Activated CD8-positive, alpha-beta T cell treated with anti-CD3 and anti-CD28 coated beads, Interleukin-2, amount 10 ng/mL, durations not matched to agents 7 days and 5 days (primary cell): ENCODE data around the gene BARHL2. TPM values are rescaled to one million over a fixed set of nuclear protein-coding genes. Genes with fewer than 3 reads are reported as not detected.

ENCODE experiments used
- ATAC-seq: fragments of 150-1000 bp; cut with Tn5 transposase; one replicate; pipeline ENCODE4 v1.10.0; 2021; ENCODE audit warnings: moderate library complexity
- CTCF ChIA-PET: fragments of 350-600 bp; sonication (Branson Sonifier 250); formaldehyde crosslinking; loops from one replicate; lab custom pipeline; 2021; ENCODE audit warnings: antibody characterized with exemption; lab: Charles Lee
- POLR2A ChIA-PET: fragments of 350-600 bp; sonication (Branson Sonifier 250); formaldehyde crosslinking; loops from one replicate; lab custom pipeline; 2021; ENCODE audit warnings: antibody characterized with exemption; lab: Charles Lee
- DNase-seq: peaks from one replicate; pipeline ENCODE4 v3.0.0-alpha.2; 2020
- H3K27ac Mint-ChIP-seq: one replicate; pipeline ENCODE4 v1.8.0; 2021; ENCODE audit warnings: mild to moderate bottlenecking, mixed read lengths
- H3K27me3 Mint-ChIP-seq: one replicate; pipeline ENCODE4 v1.8.0; 2021; ENCODE audit warnings: low read depth, mixed read lengths
- H3K36me3 Mint-ChIP-seq: one replicate; pipeline ENCODE4 v1.8.0; 2021; ENCODE audit warnings: low read depth, mixed read lengths
- H3K4me1 Mint-ChIP-seq: one replicate; pipeline ENCODE4 v1.8.0; 2021; ENCODE audit warnings: low read depth, mixed read lengths
- H3K4me3 Mint-ChIP-seq: one replicate; pipeline ENCODE4 v1.8.0; 2021; ENCODE audit warnings: mild to moderate bottlenecking, mixed read lengths
- H3K9me3 Mint-ChIP-seq: one replicate; pipeline ENCODE4 v1.8.0; 2022; ENCODE audit warnings: mixed read lengths; ENCODE audit not compliant: insufficient read depth
- total RNA-seq, 2 experiments: library from RNA; stranded (reverse); gene quantifications; one replicate each; pipeline ENCODE4 v1.2.3, GENCODE V29; 2021

Gene BARHL2
- total RNA-seq, 2 experiments from 2014 or later, result not detected

GRCh38 chr1:90707363-90707710 lies 9.8 kb downstream of the BARHL2 start:
- Mint-ChIP-seq H3K4me3 (peak overlapping the region; percentile 25), H3K27me3 (peaks cover 69% of the 10 kb centered on the region), H3K36me3 (peaks cover 4% of the 10 kb centered on the region), H3K9me3 (no peaks in the 10 kb centered on the region), H3K27ac (no peak overlapping the region), H3K4me1 (peaks cover 10% of the 10 kb centered on the region)
- ChIA-PET CTCF (interaction anchor here (5.7 kb wide), 1 partner anchor 14 kb away, joined by 31 read pairs; no protein-coding TSS in a partner anchor), POLR2A (interaction anchor here (1.3 kb wide), 1 partner anchor 19 kb away, joined by 6 read pairs; no protein-coding TSS in a partner anchor)
- DNase-seq (no peak), ATAC-seq (no peak)

- no peaks in the 10 kb centered on the region for H3K9me3 Mint-ChIP-seq
- DNase-seq (no peak), ATAC-seq (peak; percentile 33)
- ChIA-PET CTCF (interaction anchor here (5.7 kb wide), 1 partner anchor 14 kb away, joined by 31 read pairs; no protein-coding TSS in a partner anchor), POLR2A (interaction anchor here (1.3 kb wide), 1 partner anchor 19 kb away, joined by 6 read pairs; no protein-coding TSS in a partner anchor)
- peaks cover 63% of the 10 kb centered on the region for H3K27me3 Mint-ChIP-seq
- peaks cover 4% of the 10 kb centered on the region for H3K36me3 Mint-ChIP-seq
- H3K27ac Mint-ChIP-seq, result no peak overlapping the region
- peaks cover 10% of the 10 kb centered on the region for H3K4me1 Mint-ChIP-seq
- peak overlapping the region; percentile 25 for H3K4me3 Mint-ChIP-seq
Observed at GRCh38 chr1:90706437-90707362, 10.4 kb downstream of the BARHL2 start.

- CTCF ChIA-PET, result interaction anchor here (5.7 kb wide), 1 partner anchor 15 kb away, joined by 31 read pairs; no protein-coding TSS in a partner anchor
- Mint-ChIP-seq H3K9me3 (no peaks in the 10 kb centered on the region), H3K27ac (no peak overlapping the region), H3K4me3 (no peak overlapping the region), H3K4me1 (peaks cover 10% of the 10 kb centered on the region), H3K36me3 (peaks cover 4% of the 10 kb centered on the region), H3K27me3 (peaks cover 64% of the 10 kb centered on the region)
- POLR2A ChIA-PET, result interaction anchor here (1.3 kb wide), 1 partner anchor 20 kb away, joined by 6 read pairs; no protein-coding TSS in a partner anchor
- no peak for DNase-seq
- no peak for ATAC-seq
Observed at GRCh38 chr1:90705956-90706355, 11.1 kb downstream of the BARHL2 start.

- ATAC-seq, result no peak
- no peak overlapping the region for H3K27ac Mint-ChIP-seq
- H3K27me3 Mint-ChIP-seq, result peaks cover 56% of the 10 kb centered on the region
- no peak overlapping the region for H3K4me3 Mint-ChIP-seq
- ChIA-PET POLR2A (no interaction called here), CTCF (interaction anchor here (1.0 to 5.7 kb wide), 3 partner anchors 16 to 461 kb away, joined by 3 to 31 read pairs (median 3); no protein-coding TSS in a partner anchor)
- H3K4me1 Mint-ChIP-seq, result peaks cover 10% of the 10 kb centered on the region
- no peak for DNase-seq
- no peaks in the 10 kb centered on the region for H3K9me3 Mint-ChIP-seq
- peaks cover 4% of the 10 kb centered on the region for H3K36me3 Mint-ChIP-seq
Observed at GRCh38 chr1:90704817-90705216, 12.3 kb downstream of the BARHL2 start.

GRCh38 chr1:90694846-90695245 lies 22.3 kb downstream of the BARHL2 start:
- Mint-ChIP-seq H3K36me3 (no peaks in the 10 kb centered on the region), H3K4me3 (no peak overlapping the region), H3K9me3 (no peaks in the 10 kb centered on the region), H3K27me3 (peaks cover 16% of the 10 kb centered on the region), H3K4me1 (no peaks in the 10 kb centered on the region), H3K27ac (no peak overlapping the region)
- ChIA-PET POLR2A (no interaction called here), CTCF (no interaction called here)
- DNase-seq (no peak), ATAC-seq (no peak)

GRCh38 chr1:90687747-90688146 lies 29.4 kb downstream of the BARHL2 start:
- no peak for ATAC-seq
- Mint-ChIP-seq H3K27ac (no peak overlapping the region), H3K9me3 (no peaks in the 10 kb centered on the region), H3K36me3 (no peaks in the 10 kb centered on the region), H3K27me3 (peaks cover 8% of the 10 kb centered on the region), H3K4me3 (no peak overlapping the region), H3K4me1 (no peaks in the 10 kb centered on the region)
- DNase-seq, result no peak
- ChIA-PET CTCF (no interaction called here), POLR2A (no interaction called here)

- H3K4me3 Mint-ChIP-seq, result no peak overlapping the region
Observed at GRCh38 chr1:90675161-90675847, 41.8 kb downstream of the BARHL2 start.

GRCh38 chr1:90671741-90672140 lies 45.4 kb downstream of the BARHL2 start:
- Mint-ChIP-seq H3K4me1 (no peaks in the 10 kb centered on the region), H3K27me3 (peaks cover 4% of the 10 kb centered on the region), H3K36me3 (no peaks in the 10 kb centered on the region), H3K4me3 (no peak overlapping the region), H3K9me3 (peaks cover 7% of the 10 kb centered on the region), H3K27ac (no peak overlapping the region)
- CTCF ChIA-PET, result no interaction called here
- ATAC-seq, result no peak
- POLR2A ChIA-PET, result no interaction called here
- no peak for DNase-seq

More at GRCh38 chr1:90675161-90675847, 41.8 kb downstream of the BARHL2 start:
- Mint-ChIP-seq H3K36me3 (no peaks in the 10 kb centered on the region), H3K27ac (no peak overlapping the region), H3K4me1 (no peaks in the 10 kb centered on the region), H3K27me3 (peaks cover 7% of the 10 kb centered on the region), H3K9me3 (peaks cover 7% of the 10 kb centered on the region)
- POLR2A ChIA-PET, result no interaction called here
- DNase-seq, result no peak
- CTCF ChIA-PET, result no interaction called here
- no peak for ATAC-seq

GRCh38 chr1:90671251-90671650 lies 45.9 kb downstream of the BARHL2 start:
- Mint-ChIP-seq H3K9me3 (peaks cover 7% of the 10 kb centered on the region), H3K4me1 (no peaks in the 10 kb centered on the region), H3K36me3 (no peaks in the 10 kb centered on the region)

More at GRCh38 chr1:90671251-90671650, 45.9 kb downstream of the BARHL2 start:
- ChIA-PET CTCF (no interaction called here), POLR2A (no interaction called here)
- H3K27me3 Mint-ChIP-seq, result peaks cover 4% of the 10 kb centered on the region
- H3K27ac Mint-ChIP-seq, result no peak overlapping the region
- no peak overlapping the region for H3K4me3 Mint-ChIP-seq
- ATAC-seq (no peak), DNase-seq (no peak)
